CD4-positive, alpha-beta T cell (primary cell): ENCODE results near the gene PSMC5. TPM values are rescaled to one million over a fixed set of nuclear protein-coding genes. Genes with fewer than 3 reads are reported as not detected.

ENCODE experiments used
- ATAC-seq: fragments of 200-7000 bp; cut with Tn5 transposase; one replicate; pipeline ENCODE4 v1.10.0; 2022; ENCODE audit warnings: mild to moderate bottlenecking; ENCODE audit not compliant: poor library complexity
- CTCF ChIA-PET: fragments of 350-600 bp; sonication (Branson Sonifier 250); formaldehyde crosslinking; loops from one replicate; lab custom pipeline; 2021; ENCODE audit warnings: antibody characterized with exemption, inconsistent platforms; lab: Charles Lee
- POLR2A ChIA-PET: fragments of 350-600 bp; sonication (Branson Sonifier 250); formaldehyde crosslinking; loops from one replicate; lab custom pipeline; 2021; ENCODE audit warnings: antibody characterized with exemption, inconsistent platforms; lab: Charles Lee
- DNase-seq, 14 experiments: peaks; one replicate each; pipeline ENCODE4 v3.0.0-alpha.2; 2013 to 2020; ENCODE audit warnings: mixed read lengths in 2 of 14
- H3K27ac ChIP-seq, 2 donors: one replicate each; pipeline versions ENCODE4 v1.5.1 to v1.7.0; 2013; ENCODE audit warnings: low read length in 2 of 2, low read depth in 1 of 2, mild to moderate bottlenecking in 1 of 2
- H3K27me3 ChIP-seq, 2 experiments: 1 replicate in 1 of 2; 2 replicates in 1 of 2; pipeline versions ENCODE4 v1.6.1 to v1.7.0; 2013; ENCODE audit warnings: low read length in 2 of 2, control low read depth in 1 of 2, mild to moderate bottlenecking in 1 of 2, moderate library complexity in 1 of 2; ENCODE audit not compliant: insufficient read depth in 2 of 2, control insufficient read depth in 1 of 2
- H3K36me3 ChIP-seq: one replicate; pipeline ENCODE4 v1.6.1; 2013; ENCODE audit warnings: low read length, control low read depth; ENCODE audit not compliant: insufficient read depth
- H3K4me1 ChIP-seq: one replicate; pipeline ENCODE4 v1.6.1; 2013; ENCODE audit warnings: low read length, control low read depth; ENCODE audit not compliant: insufficient read depth
- H3K4me3 ChIP-seq: one replicate; pipeline ENCODE4 v1.5.1; 2013; ENCODE audit warnings: mild to moderate bottlenecking, low read length, moderate library complexity
- H3K9me3 ChIP-seq, 2 experiments: 1 replicate in 1 of 2; 2 replicates in 1 of 2; pipeline versions ENCODE4 v1.6.1 to v1.7.0; 2013; ENCODE audit warnings: low read length in 2 of 2, mild to moderate bottlenecking in 2 of 2, control low read depth in 1 of 2, moderate library complexity in 1 of 2; ENCODE audit not compliant: control insufficient read depth in 1 of 2, insufficient read depth in 1 of 2
- H3K27ac Mint-ChIP-seq: one replicate; pipeline ENCODE4 v1.8.0; 2020; ENCODE audit warnings: mixed read lengths
- H3K27me3 Mint-ChIP-seq: one replicate; pipeline ENCODE4 v1.8.0; 2021; ENCODE audit warnings: mixed read lengths
- H3K36me3 Mint-ChIP-seq: one replicate; pipeline ENCODE4 v1.8.0; 2021; ENCODE audit warnings: low read depth, mixed read lengths
- H3K4me1 Mint-ChIP-seq: one replicate; pipeline ENCODE4 v1.8.0; 2021; ENCODE audit warnings: low read depth, mixed read lengths
- H3K4me3 Mint-ChIP-seq: one replicate; pipeline ENCODE4 v1.8.0; 2020; ENCODE audit warnings: mild to moderate bottlenecking, mixed read lengths
- H3K9me3 Mint-ChIP-seq: one replicate; pipeline ENCODE4 v1.8.0; 2020; ENCODE audit warnings: mixed read lengths
- CTCF ChIP-seq: fragments of 200-600 bp; IDR thresholded peaks from one replicate; pipeline ENCODE4 v1.8.0; 2022; ENCODE audit warnings: antibody characterized with exemption, mild to moderate bottlenecking
- intact Hi-C, 2 experiments: fragments of 100-400 bp; cut with DNase I in 1 of 2; cut with micrococcal nuclease in 1 of 2; formaldehyde crosslinking; loops; one replicate each; pipeline versions ENCODE4 v1.15.1 to v1.9.0; 2023 to 2025; cut with DNase I, micrococcal nuclease
- total RNA-seq, 174 experiments: library from RNA in 2 of 174; stranded (reverse) in 2 of 174; gene quantifications; one replicate each; pipeline ENCODE4 v1.2.3 and lab custom pipeline; 2021 to 2026

PSMC5 gene
- total RNA-seq, 2 experiments from 2014 or later: 83.1 to 84.6 TPM

GRCh38 chr17:63805591-63805990, 21.6 kb upstream of the PSMC5 start:
- H3K4me3 ChIP-seq: no peak overlapping the region
- no peak for TF ChIP-seq CTCF
- POLR2A ChIA-PET: interaction anchor here (1.3 kb wide), 1 partner anchor 24 kb away, joined by 3 read pairs; no protein-coding TSS in a partner anchor
- Mint-ChIP-seq H3K4me1 (no peaks in the 10 kb centered on the region), H3K4me3 (no peak overlapping the region), H3K27ac (peak overlapping the region; percentile 24), H3K27me3 (no peaks in the 10 kb centered on the region), H3K36me3 (peaks cover 88% of the 10 kb centered on the region), H3K9me3 (no peaks in the 10 kb centered on the region)
- H3K27me3 ChIP-seq: no peaks in the 10 kb centered on the region
- no peaks in the 10 kb centered on the region for H3K4me1 ChIP-seq
- ATAC-seq: no peak
- H3K27ac ChIP-seq: no peak overlapping the region
- H3K9me3 ChIP-seq: no peaks in the 10 kb centered on the region
- DNase-seq: no peak
- peaks cover 89% of the 10 kb centered on the region for H3K36me3 ChIP-seq
- intact Hi-C loops: no loop called here
- CTCF ChIA-PET: no interaction called here

DNA sequence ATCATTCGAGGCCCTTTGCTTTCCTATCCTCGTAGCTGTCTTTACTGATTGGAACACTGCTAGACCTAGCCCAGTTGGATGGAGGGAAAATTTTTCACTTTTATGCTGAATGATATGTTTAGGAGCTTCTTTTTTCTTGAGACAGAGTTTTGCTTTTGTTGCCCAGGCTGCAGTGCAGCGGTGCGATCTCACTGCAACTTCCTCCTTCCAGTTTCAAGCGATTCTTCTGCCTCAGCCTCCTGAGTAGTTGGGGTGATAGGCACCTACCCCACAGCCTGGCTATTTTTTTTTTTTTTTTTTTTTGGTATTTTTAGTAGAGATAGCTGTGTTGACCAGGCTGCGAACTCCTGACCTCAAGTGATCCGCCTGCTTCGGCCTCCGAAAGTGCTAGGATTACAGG, 17.3 kb upstream of the PSMC5 start:
- ATAC-seq (no peak), DNase-seq (no peak)
- Mint-ChIP-seq H3K36me3 (peaks cover 96% of the 10 kb centered on the region), H3K9me3 (no peaks in the 10 kb centered on the region), H3K27me3 (no peaks in the 10 kb centered on the region), H3K27ac (peak overlapping the region; percentile 9), H3K4me1 (no peaks in the 10 kb centered on the region), H3K4me3 (no peak overlapping the region)
- no peaks in the 10 kb centered on the region for H3K4me1 ChIP-seq
- H3K4me3 ChIP-seq: no peak overlapping the region
- H3K36me3 ChIP-seq: peaks cover 99% of the 10 kb centered on the region
- TF ChIP-seq CTCF: no peak
- POLR2A ChIA-PET: interaction anchor here (1.1 to 1.3 kb wide), 3 partner anchors 9 to 112 kb away, joined by 3 to 5 read pairs (median 3); partner anchors contain the start of genes CCDC47 and DDX42
- no peaks in the 10 kb centered on the region for H3K9me3 ChIP-seq
- intact Hi-C loops: no loop called here
- no peaks in the 10 kb centered on the region for H3K27me3 ChIP-seq
- no peak overlapping the region for H3K27ac ChIP-seq
- CTCF ChIA-PET: interaction anchor here (1.9 kb wide), 1 partner anchor 10 kb away, joined by 6 read pairs; no protein-coding TSS in a partner anchor

DNA sequence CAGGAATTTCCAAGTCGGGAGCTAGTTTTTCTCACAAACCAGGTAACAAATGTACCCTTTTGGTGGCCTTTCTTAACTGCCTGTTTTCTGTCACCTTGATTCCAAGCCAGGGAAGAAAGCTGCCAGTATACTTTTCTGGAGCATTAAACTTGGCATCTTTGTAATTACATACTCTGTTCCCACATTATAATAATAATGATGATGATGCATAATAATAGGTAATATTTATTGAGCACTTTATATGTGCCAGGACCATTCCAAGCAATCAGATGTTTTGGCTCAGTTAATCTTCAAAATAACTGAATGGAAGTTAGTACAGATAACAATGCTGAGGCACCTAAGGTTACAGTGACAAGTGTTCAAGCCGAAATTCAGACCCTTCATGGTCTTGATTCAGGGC, 11.1 kb upstream of the PSMC5 start:
- ATAC-seq: no peak
- H3K27ac ChIP-seq: no peak overlapping the region
- peaks cover 100% of the 10 kb centered on the region for H3K36me3 Mint-ChIP-seq
- CTCF ChIA-PET: no interaction called here
- no peak for DNase-seq
- H3K27me3 Mint-ChIP-seq: no peaks in the 10 kb centered on the region
- intact Hi-C loops: no loop called here
- H3K4me3 ChIP-seq: no peak overlapping the region
- no peaks in the 10 kb centered on the region for H3K9me3 ChIP-seq
- H3K27me3 ChIP-seq: no peaks in the 10 kb centered on the region
- peaks cover 95% of the 10 kb centered on the region for H3K36me3 ChIP-seq
- H3K4me1 ChIP-seq: peaks cover 8% of the 10 kb centered on the region
- POLR2A ChIA-PET: interaction anchor here (1.0 to 1.2 kb wide), 3 partner anchors 43 to 119 kb away, joined by 3 to 4 read pairs (median 3); partner anchors contain the start of gene CCDC47
- H3K4me3 Mint-ChIP-seq: no peak overlapping the region
- TF ChIP-seq CTCF: no peak
- no peak overlapping the region for H3K27ac Mint-ChIP-seq
- H3K4me1 Mint-ChIP-seq: no peaks in the 10 kb centered on the region
- H3K9me3 Mint-ChIP-seq: no peaks in the 10 kb centered on the region
